K562 (cell line): ENCODE results near the gene TCF3. TPM values are rescaled to one million over a fixed set of nuclear protein-coding genes. Genes with fewer than 3 reads are reported as not detected.

ENCODE experiments used
- ARNT ChIP-seq, 2 experiments: fragments of 450-650 bp; IDR thresholded peaks; 2 replicates each; pipeline ENCODE4 v1.6.1; 2016; ENCODE audit warnings: mild to moderate bottlenecking in 1 of 2
- CHD4 ChIP-seq: fragments of 200-600 bp; sonication (generic); IDR thresholded peaks from 3 replicates; pipeline ENCODE4 v1.6.1; 2012; ENCODE audit warnings: low read depth, mild to moderate bottlenecking, mixed read lengths, low read length, inconsistent platforms; ENCODE audit not compliant: insufficient read depth, insufficient replicate concordance, poor library complexity, severe bottlenecking
- DEAF1 ChIP-seq: fragments of 450-650 bp; formaldehyde crosslinking; IDR thresholded peaks from 2 replicates; pipeline ENCODE4 v1.4.0; 2020; ENCODE audit warnings: mild to moderate bottlenecking, moderate library complexity
- EGR1 ChIP-seq: fragments of 450-650 bp; conservative IDR thresholded peaks from 2 replicates; pipeline ENCODE4 v1.6.1; 2017; ENCODE audit warnings: mild to moderate bottlenecking
- KAT2B ChIP-seq: IDR thresholded peaks from one replicate; pipeline ENCODE4 v1.6.1; 2012; ENCODE audit warnings: low read depth, mild to moderate bottlenecking, control low read depth, inconsistent platforms, low read length, moderate library complexity
- KLF16 ChIP-seq: IDR thresholded peaks from 2 replicates; pipeline ENCODE4 v1.6.1; 2016; ENCODE audit warnings: antibody characterized with exemption
- KLF6 ChIP-seq: fragments of 250-450 bp; sonication (Bioruptor Pico); IDR thresholded peaks from 2 replicates; pipeline ENCODE4 v1.4.0; 2020; ENCODE audit warnings: mild to moderate bottlenecking, moderate library complexity, borderline replicate concordance
- MAZ ChIP-seq, 2 experiments: fragments of 450-650 bp in 1 of 2; sonication (generic) in 1 of 2; formaldehyde crosslinking; IDR thresholded peaks in 1 of 2; conservative IDR thresholded peaks in 1 of 2; 2 replicates each; pipeline versions ENCODE4 v1.4.0 to v1.5.0; 2020; ENCODE audit warnings: mild to moderate bottlenecking in 1 of 2, missing genetic modification reagents in 1 of 2
- MBD1 ChIP-seq: fragments of 250-450 bp; sonication (Bioruptor Pico); IDR thresholded peaks from 2 replicates; pipeline ENCODE4 v1.8.0; 2022; ENCODE audit warnings: inconsistent platforms
- REST ChIP-seq, 2 experiments: fragments of 450-650 bp; formaldehyde crosslinking in 1 of 2; IDR thresholded peaks; 2 replicates each; pipeline versions ENCODE4 v1.4.0 to v1.6.1; 2014 to 2020; ENCODE audit warnings: mild to moderate bottlenecking in 2 of 2, borderline replicate concordance in 1 of 2, low read depth in 1 of 2
- SMC3 ChIP-seq: conservative IDR thresholded peaks from 2 replicates; pipeline ENCODE4 v1.6.1; 2011; ENCODE audit warnings: low read depth, low read length, improper control_type of control experiment; ENCODE audit not compliant: insufficient read depth
- TRIM24 ChIP-seq, 2 experiments: fragments of 450-650 bp; IDR thresholded peaks; 2 replicates each; pipeline ENCODE4 v1.6.1; 2016
- ZBTB26 ChIP-seq: fragments of 450-650 bp; formaldehyde crosslinking; IDR thresholded peaks from 2 replicates; pipeline ENCODE4 v1.4.0; 2022; ENCODE audit warnings: missing genetic modification characterization
- ZNF133 ChIP-seq: fragments of 250-450 bp; sonication (Bioruptor Pico); IDR thresholded peaks from 2 replicates; pipeline ENCODE4 v1.4.0; 2020; ENCODE audit warnings: mild to moderate bottlenecking
- ZNF75A ChIP-seq: fragments of 450-650 bp; formaldehyde crosslinking; IDR thresholded peaks from 2 replicates; pipeline ENCODE4 v1.4.0; 2020; ENCODE audit warnings: mild to moderate bottlenecking
- polyA plus RNA-seq, 8 experiments: library from polyadenylated mRNA; depleted of rRNA in 4 of 8; stranded (reverse) in 5 of 8; unstranded in 3 of 8; fragments of >200 nt; fragmentation: Nextera tagmentation in 2 of 8; fragmentation: Illumina TruSeq in 1 of 8; extraction: Ambion mirVana in 2 of 8; extraction: Trizol in 1 of 8; gene quantifications; 2 replicates each; pipeline versions ENCODE4 v1.2.1 to v1.2.3, GENCODE V29; 2011 to 2014; ENCODE audit warnings: inconsistent platforms in 1 of 8, missing spikeins in 1 of 8
- total RNA-seq, 7 experiments: library from RNA; depleted of rRNA in 6 of 7; stranded (reverse); fragments of >200 nt in 6 of 7; fragmentation: Illumina TruSeq in 2 of 7; extraction: Trizol in 2 of 7; gene quantifications; 2 replicates each; pipeline versions ENCODE4 v1.2.1 to v1.2.3, GENCODE V29; 2011 to 2021; ENCODE audit warnings: low replicate concordance in 1 of 7

The TCF3 gene
- total and polyA plus RNA-seq, 9 of the 15 experiments (the other 6 are each of a cell fraction or from before 2014, with no cell fraction given): 5.6 to 259 (median 84.0) TPM

- no peak for TF ChIP-seq KAT2B
- TF ChIP-seq CHD4: peak; percentile 30
- peak; percentile 98 for TF ChIP-seq MBD1 (CRISPR knock-in tag)
- TF ChIP-seq REST (IDR thresholded peaks at IDR 0.05; ENCODE audit: borderline replicate concordance): peak; percentile 60; the same call in 1 of the 2 replicates
- no peak for TF ChIP-seq REST (CRISPR knock-in tag; IDR thresholded peaks at IDR 0.05; ENCODE audit: low read depth)
- TF ChIP-seq TRIM24 (IDR thresholded peaks at IDR 0.05): no peak
- TF ChIP-seq ZNF133: no peak
- TF ChIP-seq SMC3: peak; percentile 48; the same call in 1 of the 2 replicates
- TF ChIP-seq EGR1: peak; percentile 45; the same call in 1 of the 2 replicates
- TF ChIP-seq ARNT (IDR thresholded peaks at IDR 0.05): peak in 1 of 2 experiments; percentile 23; a peak in 1 of 4 replicates
- TF ChIP-seq KLF6: 0 out of 2 replicates have a peak, but pooled peaks have one; percentile 35
- TF ChIP-seq MAZ (CRISPR knock-in tag; conservative IDR thresholded peaks at IDR 0.05 in 1 of 2, IDR thresholded peaks at IDR 0.05 in 1 of 2): peak in 1 of 2 experiments; percentile 56; a peak in 1 of 4 replicates
- peak; percentile 35; the same call in 1 of the 2 replicates for TF ChIP-seq DEAF1 (CRISPR knock-in tag)
- TF ChIP-seq ZBTB26 (CRISPR knock-in tag): no peak
- no peak for TF ChIP-seq ZNF75A (CRISPR knock-in tag)
- 0 out of 2 replicates have a peak, but pooled peaks have one; percentile 51 for TF ChIP-seq KLF16
Observed at GRCh38 chr19:1624458-1624857, 28.0 kb downstream of the TCF3 start (continued).
